HepG2 (cell line): Measurements from ENCODE around the gene MCM3AP. TPM values are rescaled to one million over a fixed set of nuclear protein-coding genes. Genes with fewer than 3 reads are reported as not detected.
A peak's percentile ranks its signal among the peaks of the same experiment; 100 is the strongest.

Experiments
- ATAC-seq: fragments of 200-7000 bp; cut with Tn5 transposase; 3 replicates; pipeline ENCODE4 v1.9.1; 2020; ENCODE audit warnings: mild to moderate bottlenecking, moderate library complexity
- BruUV-seq: library from RNA; stranded (reverse); fragments of 400-500 nt; replicated peaks from 2 replicates; lab custom pipeline; 2021; lab: Mats Ljungman, UMichigan
- CTCF ChIA-PET: fragments of 300-600 bp; formaldehyde crosslinking; extraction: SDS; loops from one replicate; lab custom pipeline; 2021; ENCODE audit warnings: low total read pairs, inconsistent platforms, low intra/inter-chr PET ratio; lab: Yijun Ruan, JAX
- POLR2A ChIA-PET: fragments of 350-600 bp; sonication (Branson Sonifier 250); formaldehyde crosslinking; loops from one replicate; lab custom pipeline; 2020; ENCODE audit warnings: antibody characterized with exemption, inconsistent platforms; lab: Yijun Ruan, JAX
- DNase-seq: peaks from one replicate; pipeline ENCODE4 v3.0.0-alpha.2; 2015; ENCODE audit warnings: low spot score
- FAIRE-seq: peaks from 3 replicates; lab custom pipeline; 2011; peaks lifted over from hg19 to GRCh38; lab: Jason Lieb, UNC
- H2AFZ ChIP-seq: one replicate; pipeline ENCODE4 v1.6.1; 2011; ENCODE audit warnings: low read length, inconsistent platforms
- H3K27ac ChIP-seq: fragments of 300-600 bp; 3 replicates; pipeline ENCODE4 v1.8.0; 2011; ENCODE audit warnings: mixed run types, mild to moderate bottlenecking, mixed read lengths, low read length, inconsistent platforms; ENCODE audit not compliant: insufficient read depth; ENCODE audit errors: extremely low read length
- H3K27me3 ChIP-seq, 2 experiments: fragments of 200-600 bp in 1 of 2; 2 replicates in 1 of 2; 3 replicates in 1 of 2; pipeline versions ENCODE4 v1.6.0 to v1.8.0; 2011; ENCODE audit warnings: low read length in 2 of 2, mild to moderate bottlenecking in 2 of 2, moderate library complexity in 2 of 2, inconsistent platforms in 1 of 2; ENCODE audit not compliant: insufficient read depth in 2 of 2, control insufficient read depth in 1 of 2
- H3K36me3 ChIP-seq, 2 experiments: fragments of 200-600 bp in 1 of 2; replicated peaks in 1 of 2; 2 replicates in 1 of 2; 3 replicates in 1 of 2; pipeline versions ENCODE4 v1.5.1 to v1.8.0; 2011; ENCODE audit warnings: low read length in 2 of 2, inconsistent platforms in 1 of 2; ENCODE audit not compliant: insufficient read depth in 2 of 2, control insufficient read depth in 1 of 2
- H3K4me1 ChIP-seq: 2 replicates; pipeline ENCODE4 v1.5.1; 2012; ENCODE audit warnings: low read length, inconsistent platforms; ENCODE audit not compliant: insufficient read depth
- H3K4me2 ChIP-seq: 2 replicates; pipeline ENCODE4 v1.6.0; 2011; ENCODE audit warnings: low read depth, low read length, inconsistent platforms
- H3K4me3 ChIP-seq, 3 experiments: fragments of 200-600 bp in 1 of 3; sonication (generic), shearing (Covaris generic) in 1 of 3; replicated peaks in 1 of 3; 2 replicates each; pipeline ENCODE4 v1.5.1; 2011 to 2016; ENCODE audit warnings: low read length in 3 of 3, inconsistent platforms in 2 of 3, low read depth in 2 of 3, mild to moderate bottlenecking in 2 of 3, control low read depth in 1 of 3, mixed read lengths in 1 of 3; ENCODE audit not compliant: insufficient read depth in 1 of 3
- H3K79me2 ChIP-seq: one replicate; pipeline ENCODE4 v1.6.1; 2011; ENCODE audit warnings: low read length, inconsistent platforms; ENCODE audit not compliant: insufficient read depth
- H3K9ac ChIP-seq: 2 replicates; pipeline ENCODE4 v1.6.0; 2011; ENCODE audit warnings: mild to moderate bottlenecking, low read depth, low read length, inconsistent platforms; ENCODE audit not compliant: insufficient read depth
- H3K9me3 ChIP-seq: 2 replicates; pipeline ENCODE4 v1.5.1; 2012; ENCODE audit warnings: mild to moderate bottlenecking, low read length
- H4K20me1 ChIP-seq: 2 replicates; pipeline ENCODE4 v1.6.0; 2011; ENCODE audit warnings: inconsistent platforms, mild to moderate bottlenecking, low read length, moderate library complexity; ENCODE audit not compliant: insufficient read depth
- AHR ChIP-seq: IDR thresholded peaks from 2 replicates; pipeline ENCODE4 v1.6.1; 2018; ENCODE audit warnings: missing genetic modification reagents, missing compliant biosample characterization
- CCDC6 ChIP-seq: sonication (generic); formaldehyde crosslinking; IDR thresholded peaks from 2 replicates; pipeline ENCODE4 v1.8.1; 2022; ENCODE audit warnings: mild to moderate bottlenecking, missing genetic modification reagents, moderate library complexity
- FLYWCH1 ChIP-seq: sonication (generic); formaldehyde crosslinking; IDR thresholded peaks from 2 replicates; pipeline ENCODE4 v1.8.1; 2023; ENCODE audit warnings: mild to moderate bottlenecking, missing genetic modification reagents
- FOXC1 ChIP-seq: sonication (generic); formaldehyde crosslinking; IDR thresholded peaks from 2 replicates; pipeline ENCODE4 v1.8.0; 2022; ENCODE audit warnings: mild to moderate bottlenecking, missing genetic modification reagents, borderline replicate concordance
- HOXA3 ChIP-seq: sonication (generic); formaldehyde crosslinking; IDR thresholded peaks from 2 replicates; pipeline ENCODE4 v1.5.0; 2020; ENCODE audit warnings: missing genetic modification reagents
- SIX4 ChIP-seq: sonication (generic); formaldehyde crosslinking; IDR thresholded peaks from 2 replicates; pipeline ENCODE4 v1.4.0; 2020; ENCODE audit warnings: missing genetic modification reagents
- STAT5B ChIP-seq: sonication (generic); formaldehyde crosslinking; IDR thresholded peaks from 2 replicates; pipeline ENCODE4 v1.4.0; 2020; ENCODE audit warnings: missing genetic modification reagents
- TARDBP ChIP-seq: sonication (generic); formaldehyde crosslinking; IDR thresholded peaks from 2 replicates; pipeline ENCODE4 v1.8.0; 2022; ENCODE audit warnings: mild to moderate bottlenecking, missing genetic modification reagents
- ZBTB42 ChIP-seq: sonication (generic); formaldehyde crosslinking; IDR thresholded peaks from 2 replicates; pipeline ENCODE4 v1.5.0; 2020; ENCODE audit warnings: mild to moderate bottlenecking, missing genetic modification reagents
- ZC3H13 ChIP-seq: sonication (generic); formaldehyde crosslinking; IDR thresholded peaks from 2 replicates; pipeline ENCODE4 v1.8.1; 2023; ENCODE audit warnings: mild to moderate bottlenecking, missing genetic modification reagents, moderate library complexity
- ZFP36 ChIP-seq: fragments of 150-350 bp; IDR thresholded peaks from 2 replicates; pipeline ENCODE4 v1.6.1; 2018; ENCODE audit warnings: borderline replicate concordance, low read length, low read depth; ENCODE audit not compliant: partially characterized antibody
- ZNF33B ChIP-seq: sonication (generic); formaldehyde crosslinking; IDR thresholded peaks from 2 replicates; pipeline ENCODE4 v1.5.1; 2020; ENCODE audit warnings: mild to moderate bottlenecking, missing genetic modification reagents
- ZNF382 ChIP-seq: sonication (generic); formaldehyde crosslinking; IDR thresholded peaks from 2 replicates; pipeline ENCODE4 v1.5.0; 2020; ENCODE audit warnings: missing genetic modification reagents, mild to moderate bottlenecking, borderline replicate concordance
- ZNF644 ChIP-seq: IDR thresholded peaks from 2 replicates; pipeline ENCODE4 v1.6.1; 2016; ENCODE audit warnings: low read depth
- ZNF687 ChIP-seq: sonication (generic); formaldehyde crosslinking; IDR thresholded peaks from 2 replicates; pipeline ENCODE4 v1.5.1; 2020; ENCODE audit warnings: mild to moderate bottlenecking, missing genetic modification reagents, moderate library complexity
- ZNF766 ChIP-seq: sonication (generic); formaldehyde crosslinking; IDR thresholded peaks from 2 replicates; pipeline ENCODE4 v1.5.0; 2020; ENCODE audit warnings: missing genetic modification reagents, borderline replicate concordance
- ZSCAN25 ChIP-seq: sonication (generic); formaldehyde crosslinking; IDR thresholded peaks from 2 replicates; pipeline ENCODE4 v1.8.0; 2022; ENCODE audit warnings: mild to moderate bottlenecking, missing genetic modification reagents
- WGBS: methylation state at CpG from one replicate; pipeline ENCODE4 v1.1.6; 2017; ENCODE audit warnings: low lambda C conversion rate; 5-methylcytosine and 5-hydroxymethylcytosine counted together
- in situ Hi-C: cut with HindIII; loops from 2 replicates; pipeline ENCODE4 v1.10.0; 2017; ENCODE audit warnings: low pct_unique_long_range_greater_than_20kb; ENCODE audit not compliant: extremely low pct_ligation_motif_present
- intact Hi-C: fragments of 100-400 bp; cut with micrococcal nuclease; formaldehyde crosslinking; loops from one replicate; pipeline ENCODE4 v1.10.0; 2022; ENCODE audit not compliant: unreplicated experiment
- polyA plus RNA-seq, 8 experiments: library from polyadenylated mRNA; depleted of rRNA in 3 of 8; stranded (reverse) in 7 of 8; unstranded in 1 of 8; fragments of >200 nt; fragmentation: Illumina TruSeq in 4 of 8; extraction: Trizol in 4 of 8; gene quantifications; 2 replicates each; pipeline versions ENCODE4 v1.2.1 to v1.2.3, GENCODE V29; 2011 to 2016; ENCODE audit warnings: low read depth in 4 of 8, missing spikeins in 1 of 8, mixed read lengths in 1 of 8; ENCODE audit not compliant: insufficient read depth in 1 of 8
- total RNA-seq, 5 experiments: library from RNA; depleted of rRNA; stranded (reverse); fragments of >200 nt; fragmentation: Illumina TruSeq; extraction: Trizol; gene quantifications; 2 replicates each; pipeline ENCODE4 v1.2.3, GENCODE V29; 2016; ENCODE audit warnings: low read depth in 1 of 5

MCM3AP gene
- total and polyA plus RNA-seq, 2 of the 13 experiments (the other 11 are each of a cell fraction or from before 2014, with no cell fraction given), result 27.0 to 54.7 TPM

GRCh38 chr21:46334351-46335140 is 49.1 kb upstream of the MCM3AP start:
- no peak overlapping the region for H3K4me3 ChIP-seq
- no TSS peak for BruUV-seq
- no peak for DNase-seq
- in situ Hi-C loops, result no loop called here
- no peak overlapping the region for H3K27ac ChIP-seq
- no peak overlapping the region for H3K9ac ChIP-seq
- no peak overlapping the region for H2AFZ ChIP-seq
- no peak overlapping the region for H3K4me2 ChIP-seq
- H3K36me3 ChIP-seq, result peaks cover 12 to 58% of the 10 kb centered on the region in 2 experiments
- H3K27me3 ChIP-seq, result no peaks in the 10 kb centered on the region
- ATAC-seq, result no peak
- ChIA-PET CTCF (no interaction called here), POLR2A (no interaction called here)
- H3K79me2 ChIP-seq, result peaks cover 8% of the 10 kb centered on the region
- WGBS, result 95% methylated on average over 7 of the region's 12 CpGs
- TF ChIP-seq ZNF33B, result no peak
- no peak for TF ChIP-seq AHR
- TF ChIP-seq HOXA3 (CRISPR knock-in tag), result no peak
- no peak for TF ChIP-seq ZSCAN25 (CRISPR knock-in tag)
- TF ChIP-seq FOXC1 (CRISPR knock-in tag), result no peak
- no peak for TF ChIP-seq ZFP36
- intact Hi-C loops, result no loop called here
- no peaks in the 10 kb centered on the region for H4K20me1 ChIP-seq
- H3K4me1 ChIP-seq, result peaks cover 7% of the 10 kb centered on the region
- H3K9me3 ChIP-seq, result no peaks in the 10 kb centered on the region
- FAIRE-seq, result no peak

GRCh38 chr21:46329796-46330195 is 44.4 kb upstream of the MCM3AP start:
- Histone ChIP-seq H3K4me1 (peaks cover 29% of the 10 kb centered on the region), H3K27me3 (no peaks in the 10 kb centered on the region), H3K79me2 (peaks cover 27% of the 10 kb centered on the region), H3K27ac (peak overlapping the region; percentile 24), H4K20me1 (no peaks in the 10 kb centered on the region), H2AFZ (no peak overlapping the region), H3K36me3 (peaks cover 9 to 44% of the 10 kb centered on the region in 2 experiments), H3K9ac (no peak overlapping the region), H3K9me3 (no peaks in the 10 kb centered on the region), H3K4me2 (no peak overlapping the region), H3K4me3 (no peak overlapping the region)
- 83% methylated on average over 2 of the region's 2 CpGs for WGBS
- ChIA-PET CTCF (no interaction called here), POLR2A (no interaction called here)
- in situ Hi-C loops, result no loop called here
- DNase-seq (no peak), FAIRE-seq (no peak), ATAC-seq (no peak)
- BruUV-seq, result no TSS peak
- intact Hi-C loops, result no loop called here
- TF ChIP-seq CCDC6, result no peak
- TF ChIP-seq STAT5B, result no peak
- TF ChIP-seq FLYWCH1 (CRISPR knock-in tag), result no peak
- TF ChIP-seq ZNF644 (CRISPR knock-in tag), result no peak
- TF ChIP-seq ZNF766 (CRISPR knock-in tag), result no peak
- TF ChIP-seq ZNF687 (CRISPR knock-in tag), result no peak
- no peak for TF ChIP-seq TARDBP (CRISPR knock-in tag)
- no peak for TF ChIP-seq ZBTB42
- TF ChIP-seq ZC3H13, result no peak
- TF ChIP-seq SIX4 (CRISPR knock-in tag), result no peak
- no peak for TF ChIP-seq ZNF382
